ENCODE results near the gene LIN28A.

- TF ChIP-seq, protein P1, sequence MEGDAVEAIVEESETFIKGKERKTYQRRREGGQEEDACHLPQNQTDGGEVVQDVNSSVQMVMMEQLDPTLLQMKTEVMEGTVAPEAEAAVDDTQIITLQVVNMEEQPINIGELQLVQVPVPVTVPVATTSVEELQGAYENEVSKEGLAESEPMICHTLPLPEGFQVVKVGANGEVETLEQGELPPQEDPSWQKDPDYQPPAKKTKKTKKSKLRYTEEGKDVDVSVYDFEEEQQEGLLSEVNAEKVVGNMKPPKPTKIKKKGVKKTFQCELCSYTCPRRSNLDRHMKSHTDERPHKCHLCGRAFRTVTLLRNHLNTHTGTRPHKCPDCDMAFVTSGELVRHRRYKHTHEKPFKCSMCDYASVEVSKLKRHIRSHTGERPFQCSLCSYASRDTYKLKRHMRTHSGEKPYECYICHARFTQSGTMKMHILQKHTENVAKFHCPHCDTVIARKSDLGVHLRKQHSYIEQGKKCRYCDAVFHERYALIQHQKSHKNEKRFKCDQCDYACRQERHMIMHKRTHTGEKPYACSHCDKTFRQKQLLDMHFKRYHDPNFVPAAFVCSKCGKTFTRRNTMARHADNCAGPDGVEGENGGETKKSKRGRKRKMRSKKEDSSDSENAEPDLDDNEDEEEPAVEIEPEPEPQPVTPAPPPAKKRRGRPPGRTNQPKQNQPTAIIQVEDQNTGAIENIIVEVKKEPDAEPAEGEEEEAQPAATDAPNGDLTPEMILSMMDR (tag by site-specific recombination; IDR thresholded peaks at IDR 0.05): no peak
- TF ChIP-seq, protein P2, sequence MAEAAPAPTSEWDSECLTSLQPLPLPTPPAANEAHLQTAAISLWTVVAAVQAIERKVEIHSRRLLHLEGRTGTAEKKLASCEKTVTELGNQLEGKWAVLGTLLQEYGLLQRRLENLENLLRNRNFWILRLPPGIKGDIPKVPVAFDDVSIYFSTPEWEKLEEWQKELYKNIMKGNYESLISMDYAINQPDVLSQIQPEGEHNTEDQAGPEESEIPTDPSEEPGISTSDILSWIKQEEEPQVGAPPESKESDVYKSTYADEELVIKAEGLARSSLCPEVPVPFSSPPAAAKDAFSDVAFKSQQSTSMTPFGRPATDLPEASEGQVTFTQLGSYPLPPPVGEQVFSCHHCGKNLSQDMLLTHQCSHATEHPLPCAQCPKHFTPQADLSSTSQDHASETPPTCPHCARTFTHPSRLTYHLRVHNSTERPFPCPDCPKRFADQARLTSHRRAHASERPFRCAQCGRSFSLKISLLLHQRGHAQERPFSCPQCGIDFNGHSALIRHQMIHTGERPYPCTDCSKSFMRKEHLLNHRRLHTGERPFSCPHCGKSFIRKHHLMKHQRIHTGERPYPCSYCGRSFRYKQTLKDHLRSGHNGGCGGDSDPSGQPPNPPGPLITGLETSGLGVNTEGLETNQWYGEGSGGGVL (tag by site-specific recombination; IDR thresholded peaks at IDR 0.05): no peak
- TF ChIP-seq ZNF664 (tag by site-specific recombination; IDR thresholded peaks at IDR 0.05) (no peak), SP2 (tag by site-specific recombination; IDR thresholded peaks at IDR 0.05) (no peak), ZSCAN30 (tag by site-specific recombination; IDR thresholded peaks at IDR 0.05) (no peak), ZNF174 (tag by site-specific recombination; IDR thresholded peaks at IDR 0.05) (no peak), TRIM28 (IDR thresholded peaks at IDR 0.05; ENCODE audit: borderline replicate concordance, low read length) (no peak), ZNF561 (tag by site-specific recombination; IDR thresholded peaks at IDR 0.05; ENCODE audit: borderline replicate concordance) (no peak), ZNF24 (tag by site-specific recombination; IDR thresholded peaks at IDR 0.05) (no peak), ZNF274 (IDR thresholded peaks at IDR 0.05; ENCODE audit: low read length) (no peak), ZNF274 (tag by site-specific recombination; IDR thresholded peaks at IDR 0.05; ENCODE audit: borderline replicate concordance) (no peak), ZBTB48 (tag by site-specific recombination; IDR thresholded peaks at IDR 0.05) (no peak), ZNF660 (tag by site-specific recombination; IDR thresholded peaks at IDR 0.05) (0 out of 2 replicates have a peak, but pooled peaks have one; percentile 11)
Measured at GRCh38 chr1:26476958-26477357, 66.3 kb downstream of the LIN28A start.

Measured in HEK293 (cell line).